Muscle layer of colon (tissue), 2 donors: ENCODE measurements around the gene MAN2A2.
"Not testable (repeated sequence)": the region's sequence is repeated elsewhere in the genome, so short reads cannot be mapped to it uniquely, and the experiment has no call there.

Experiments used
- H3K27ac ChIP-seq: one replicate; pipeline ENCODE4 v1.7.0; 2013; ENCODE audit warnings: low read depth, mild to moderate bottlenecking, low read length, moderate library complexity
- H3K27me3 ChIP-seq, 2 donors: one replicate each; pipeline ENCODE4 v1.7.0; 2013; ENCODE audit warnings: low read length in 2 of 2, mild to moderate bottlenecking in 2 of 2; ENCODE audit not compliant: insufficient read depth in 2 of 2, control insufficient read depth in 1 of 2
- H3K36me3 ChIP-seq: one replicate; pipeline ENCODE4 v1.7.0; 2013; ENCODE audit warnings: mild to moderate bottlenecking, low read length; ENCODE audit not compliant: insufficient read depth
- H3K4me1 ChIP-seq: one replicate; pipeline ENCODE4 v1.7.0; 2013; ENCODE audit warnings: mild to moderate bottlenecking, low read length; ENCODE audit not compliant: insufficient read depth
- H3K4me3 ChIP-seq, 2 donors: one replicate each; pipeline ENCODE4 v1.7.0; 2013; ENCODE audit warnings: low read length in 2 of 2, low read depth in 1 of 2, mild to moderate bottlenecking in 1 of 2, moderate library complexity in 1 of 2
- H3K9ac ChIP-seq: one replicate; pipeline ENCODE4 v1.7.0; 2013; ENCODE audit warnings: low read length
- H3K9me3 ChIP-seq: one replicate; pipeline ENCODE4 v1.7.0; 2013; ENCODE audit warnings: mild to moderate bottlenecking, low read length
- donor health status: abdominal sarcoma.
- donor health status: Adenocarcinoma of cecum.

Gene MAN2A2

DNA sequence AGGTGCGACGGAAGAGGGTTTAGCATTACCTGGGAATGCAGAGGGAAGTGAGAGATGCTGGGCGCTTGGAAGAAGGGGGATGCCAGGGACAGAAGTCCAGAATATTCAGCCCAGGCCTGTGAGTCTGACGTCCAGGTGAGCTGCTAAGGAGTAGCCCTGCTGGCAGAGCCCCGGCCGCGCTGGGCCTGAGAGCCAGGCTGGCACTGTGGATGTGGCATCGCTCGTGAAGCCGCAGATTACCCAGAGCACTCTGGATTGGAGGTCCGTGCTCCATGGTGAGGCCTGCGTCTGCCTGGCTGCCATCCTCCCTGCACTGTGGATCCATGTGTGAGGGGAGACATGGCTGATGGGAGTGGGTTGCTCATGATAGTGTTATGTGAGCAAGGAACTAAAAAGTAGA, 14.5 kb downstream of the MAN2A2 start:
- Histone ChIP-seq H3K27ac (no peak overlapping the region), H3K4me1 (no peaks in the 10 kb centered on the region)

DNA sequence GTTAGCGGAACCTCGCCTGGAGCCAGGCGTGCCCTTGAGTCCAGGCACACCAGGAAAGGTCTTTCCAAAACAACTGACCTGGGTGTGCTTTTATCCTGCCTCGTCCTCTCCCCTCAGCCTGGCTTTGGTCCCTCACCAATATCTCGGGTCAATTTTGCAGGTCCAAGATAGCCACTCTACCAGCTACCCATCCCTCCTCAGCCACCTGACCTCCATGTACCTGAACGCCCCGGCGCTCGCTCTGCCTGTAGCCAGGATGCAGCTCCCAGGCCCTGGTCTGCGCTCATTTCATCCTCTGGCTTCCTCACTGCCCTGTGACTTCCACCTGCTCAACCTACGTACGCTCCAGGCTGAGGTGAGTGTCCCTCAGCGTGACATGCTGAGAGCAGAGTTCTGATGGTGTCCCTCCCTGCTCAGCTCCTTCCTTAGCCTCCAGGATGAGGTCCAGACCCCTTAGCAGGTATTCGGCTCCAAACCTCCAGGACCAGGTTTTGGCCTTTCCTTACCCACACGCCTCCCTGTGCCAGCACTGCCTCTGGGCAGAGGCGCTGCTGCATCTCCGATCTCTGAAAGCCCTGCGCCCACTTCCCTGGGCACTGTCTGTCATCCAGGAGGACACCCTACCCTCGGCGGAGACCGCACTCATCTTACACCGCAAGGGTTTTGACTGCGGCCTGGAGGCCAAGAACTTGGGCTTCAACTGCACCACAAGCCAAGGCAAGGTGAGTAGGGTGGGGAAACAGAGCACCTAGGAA, 15.1 kb downstream of the MAN2A2 start:
- Histone ChIP-seq H3K9ac (no peak overlapping the region), H3K9me3 (no peaks in the 10 kb centered on the region), H3K4me1 (no peaks in the 10 kb centered on the region), H3K27ac (no peak overlapping the region), H3K27me3 (no peaks in the 10 kb centered on the region), H3K36me3 (peaks cover 72% of the 10 kb centered on the region), H3K4me3 (no peak overlapping the region)

More for the DNA sequence above, 14.5 kb downstream of the MAN2A2 start:
- Histone ChIP-seq H3K36me3 (peaks cover 78% of the 10 kb centered on the region), H3K9me3 (no peaks in the 10 kb centered on the region), H3K4me3 (no peak overlapping the region), H3K9ac (no peak overlapping the region), H3K27me3 (no peaks in the 10 kb centered on the region)

DNA sequence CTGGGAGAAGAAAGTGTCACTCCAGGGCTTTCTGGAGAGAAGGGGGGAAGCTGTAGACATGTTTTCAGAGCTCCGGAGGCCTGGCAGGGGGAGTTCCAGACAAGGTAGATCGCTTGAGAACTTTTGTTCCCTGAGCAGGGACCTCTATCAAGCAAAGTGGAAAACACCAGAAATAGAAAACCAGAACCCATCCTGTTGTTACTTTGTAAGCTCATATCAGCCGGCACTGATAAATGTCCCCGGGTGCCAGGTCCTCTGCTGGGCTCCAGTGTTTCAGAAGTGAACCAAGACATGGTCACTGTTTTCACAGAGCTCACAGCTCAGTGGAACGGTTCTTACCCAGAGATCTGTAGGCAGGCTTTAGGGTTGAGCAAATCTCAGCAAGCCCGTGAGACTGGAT, 15.7 kb downstream of the MAN2A2 start:
- no peaks in the 10 kb centered on the region for H3K27me3 ChIP-seq
- no peaks in the 10 kb centered on the region for H3K9me3 ChIP-seq
- no peak overlapping the region for H3K27ac ChIP-seq
- peaks cover 65% of the 10 kb centered on the region for H3K36me3 ChIP-seq
- H3K9ac ChIP-seq = no peak overlapping the region
- H3K4me1 ChIP-seq = no peaks in the 10 kb centered on the region
- no peak overlapping the region for H3K4me3 ChIP-seq

DNA sequence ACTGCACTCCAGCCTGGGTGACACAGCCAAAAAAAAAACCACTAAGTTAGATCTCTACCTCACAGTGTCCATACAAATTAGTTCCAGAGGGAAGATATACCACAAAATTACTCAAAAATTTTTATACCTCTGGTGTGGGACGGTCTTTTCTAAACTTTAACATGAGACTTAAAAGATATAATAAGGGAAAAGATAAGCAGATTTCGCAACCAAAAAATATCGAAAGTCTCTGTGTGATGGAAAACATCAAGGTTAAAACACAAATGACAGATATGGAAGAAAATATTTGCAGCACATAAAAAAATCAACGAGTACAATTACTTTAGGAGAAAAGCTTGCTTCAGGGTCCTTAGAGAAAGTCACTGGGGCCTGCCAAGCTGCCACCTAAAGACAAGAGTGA, 18.8 kb downstream of the MAN2A2 start:
- no peak overlapping the region for H3K9ac ChIP-seq
- H3K9me3 ChIP-seq = no peaks in the 10 kb centered on the region
- H3K4me1 ChIP-seq = no peaks in the 10 kb centered on the region
- H3K4me3 ChIP-seq = no peak overlapping the region
- no peak overlapping the region for H3K27ac ChIP-seq
- no peaks in the 10 kb centered on the region for H3K27me3 ChIP-seq
- peaks cover 40% of the 10 kb centered on the region for H3K36me3 ChIP-seq

DNA sequence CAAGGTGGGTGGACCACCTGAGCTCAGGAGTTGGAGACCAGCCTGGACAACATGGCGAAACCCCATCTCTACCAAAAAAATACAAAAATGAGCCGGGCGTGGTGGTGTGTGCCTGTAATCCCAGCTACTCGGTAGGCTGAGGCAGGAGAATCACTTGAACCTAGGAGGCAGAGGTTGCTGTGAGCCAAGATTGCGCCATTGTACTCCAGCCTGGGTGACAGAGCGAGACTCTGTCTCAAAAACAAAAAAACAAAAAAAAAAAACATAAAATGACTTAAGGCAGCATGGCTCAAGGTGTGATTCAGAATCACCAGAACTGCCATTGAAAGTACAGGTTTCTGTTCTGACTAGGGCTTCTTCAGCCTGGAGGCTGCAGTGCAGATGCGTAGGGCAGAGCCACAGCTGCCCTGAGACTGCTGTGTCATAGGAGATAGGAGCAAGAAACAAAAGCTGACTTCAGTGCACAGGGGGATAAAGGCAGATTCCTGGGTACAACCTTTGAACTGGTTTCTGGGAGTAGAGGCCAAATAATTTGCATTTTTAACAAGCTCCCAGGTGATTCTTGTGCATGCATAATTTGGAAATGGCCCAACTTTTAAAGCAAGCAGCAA, 19.7 kb downstream of the MAN2A2 start:
- H3K4me3 ChIP-seq, H3K27me3 ChIP-seq, H3K27ac ChIP-seq, H3K9ac ChIP-seq, H3K4me1 ChIP-seq, H3K9me3 ChIP-seq: not testable (repeated sequence)
- H3K36me3 ChIP-seq = peaks cover 34% of the 10 kb centered on the region

DNA sequence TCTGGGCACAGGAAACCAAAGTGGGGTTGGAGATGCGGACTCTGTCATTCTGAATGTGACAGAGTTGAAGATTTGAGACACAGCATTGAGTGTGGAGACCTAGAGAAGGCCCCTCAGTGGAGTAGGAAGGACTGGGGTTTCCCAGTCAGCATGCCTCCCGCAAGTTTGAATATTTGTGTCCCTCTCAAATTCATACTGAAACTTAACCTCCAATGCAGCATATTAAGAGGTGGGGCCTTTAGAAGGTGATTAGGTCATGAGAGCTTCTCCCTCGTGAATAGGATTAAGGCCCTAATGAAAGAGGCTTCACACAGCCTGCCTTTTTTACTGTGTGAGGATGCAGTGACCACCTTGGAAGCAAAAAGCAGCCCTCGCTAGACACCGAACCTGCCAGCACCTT, 21.3 kb downstream of the MAN2A2 start:
- H3K4me3 ChIP-seq = no peak overlapping the region
- no peaks in the 10 kb centered on the region for H3K27me3 ChIP-seq
- H3K36me3 ChIP-seq = peaks cover 21% of the 10 kb centered on the region
- H3K9ac ChIP-seq = no peak overlapping the region
- no peaks in the 10 kb centered on the region for H3K9me3 ChIP-seq
- H3K4me1 ChIP-seq = peaks cover 4% of the 10 kb centered on the region
- H3K27ac ChIP-seq = no peak overlapping the region

DNA sequence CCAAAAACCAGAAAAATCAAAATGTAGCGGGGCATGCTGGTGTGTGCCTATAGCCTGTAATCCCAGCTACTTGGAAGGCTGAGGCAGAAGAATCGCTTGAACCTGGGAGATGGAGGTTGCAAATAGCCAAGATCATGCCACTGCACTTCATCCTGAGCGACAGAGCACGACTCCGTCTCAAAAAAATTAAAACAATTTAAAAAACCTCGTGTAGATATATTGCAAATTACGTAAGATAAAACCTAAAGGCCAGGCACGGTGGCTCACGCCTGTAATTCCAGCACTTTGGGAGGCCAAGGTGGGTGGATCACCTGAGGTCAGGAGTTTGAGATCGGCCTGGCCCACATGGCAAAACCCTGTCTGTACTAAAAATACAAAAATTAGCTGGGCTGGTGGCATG, 23.7 kb downstream of the MAN2A2 start:
- H3K9me3 ChIP-seq, H3K9ac ChIP-seq, H3K4me3 ChIP-seq, H3K27ac ChIP-seq, H3K36me3 ChIP-seq, H3K27me3 ChIP-seq: not testable (repeated sequence)
- peaks cover 18% of the 10 kb centered on the region for H3K4me1 ChIP-seq

DNA sequence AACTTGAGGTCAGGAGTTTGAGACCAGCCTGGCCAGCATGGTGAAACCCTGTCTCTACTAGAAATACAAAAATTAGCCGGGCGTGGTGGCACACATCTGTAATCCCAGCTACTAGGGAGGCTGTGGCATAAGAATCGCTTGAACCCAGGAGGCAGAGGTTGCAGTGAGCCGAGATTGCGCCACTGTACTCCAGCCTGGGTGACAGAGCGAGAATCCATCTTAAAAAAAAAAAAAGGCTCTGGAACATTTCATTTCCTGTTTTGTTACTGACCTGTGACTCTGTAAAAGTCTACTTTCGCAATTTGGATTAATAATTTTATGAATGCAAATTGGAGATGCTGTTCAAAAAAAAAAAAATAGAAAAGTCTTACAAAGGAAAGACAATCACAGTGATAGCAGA, 25.0 kb downstream of the MAN2A2 start:
- H3K9ac ChIP-seq, H3K27me3 ChIP-seq, H3K9me3 ChIP-seq, H3K27ac ChIP-seq, H3K36me3 ChIP-seq, H3K4me3 ChIP-seq: not testable (repeated sequence)
- H3K4me1 ChIP-seq = peaks cover 27% of the 10 kb centered on the region

DNA sequence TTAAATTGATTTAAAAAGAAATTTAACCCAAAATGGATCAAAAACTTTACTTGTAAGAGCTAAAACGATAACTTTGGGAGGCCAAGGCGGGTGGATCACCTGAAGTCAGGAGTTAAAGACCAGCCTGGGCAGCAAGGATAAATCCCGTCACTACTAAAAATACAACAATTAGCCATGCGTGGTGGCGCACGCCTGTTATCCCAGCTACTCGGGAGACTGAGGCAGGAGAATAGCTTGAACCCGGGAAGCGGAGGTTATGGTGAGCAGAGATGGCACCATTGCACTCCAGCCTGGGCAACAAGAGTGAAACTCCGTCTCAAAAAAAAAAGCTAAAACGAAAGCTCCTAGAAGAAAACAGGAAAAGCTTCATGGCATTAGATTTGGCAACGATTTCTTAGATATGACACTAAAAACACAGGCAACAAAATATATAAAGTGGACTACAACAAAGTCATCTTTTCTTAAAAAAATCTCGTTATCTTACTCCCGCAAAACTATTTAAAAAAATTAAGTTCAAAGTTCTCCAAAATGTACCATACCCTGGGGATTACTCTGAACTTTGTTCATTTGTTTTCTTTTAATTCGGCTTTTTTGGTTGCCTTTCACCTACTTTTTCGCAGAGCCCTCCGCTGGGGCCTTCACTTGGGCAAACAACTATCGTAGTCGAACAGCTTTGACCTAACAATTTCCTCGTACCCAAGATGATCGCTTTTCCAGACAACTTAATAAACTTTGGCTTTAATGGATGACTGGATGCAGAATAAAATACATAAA, 26.3 kb downstream of the MAN2A2 start:
- Histone ChIP-seq H3K4me1 (peaks cover 35% of the 10 kb centered on the region), H3K27ac (peak overlapping the region; percentile 74), H3K4me3 (peak overlapping the region; percentile 56 to 75), H3K9ac (peak overlapping the region; percentile 76), H3K27me3 (no peaks in the 10 kb centered on the region), H3K36me3 (no peaks in the 10 kb centered on the region), H3K9me3 (no peaks in the 10 kb centered on the region)

DNA sequence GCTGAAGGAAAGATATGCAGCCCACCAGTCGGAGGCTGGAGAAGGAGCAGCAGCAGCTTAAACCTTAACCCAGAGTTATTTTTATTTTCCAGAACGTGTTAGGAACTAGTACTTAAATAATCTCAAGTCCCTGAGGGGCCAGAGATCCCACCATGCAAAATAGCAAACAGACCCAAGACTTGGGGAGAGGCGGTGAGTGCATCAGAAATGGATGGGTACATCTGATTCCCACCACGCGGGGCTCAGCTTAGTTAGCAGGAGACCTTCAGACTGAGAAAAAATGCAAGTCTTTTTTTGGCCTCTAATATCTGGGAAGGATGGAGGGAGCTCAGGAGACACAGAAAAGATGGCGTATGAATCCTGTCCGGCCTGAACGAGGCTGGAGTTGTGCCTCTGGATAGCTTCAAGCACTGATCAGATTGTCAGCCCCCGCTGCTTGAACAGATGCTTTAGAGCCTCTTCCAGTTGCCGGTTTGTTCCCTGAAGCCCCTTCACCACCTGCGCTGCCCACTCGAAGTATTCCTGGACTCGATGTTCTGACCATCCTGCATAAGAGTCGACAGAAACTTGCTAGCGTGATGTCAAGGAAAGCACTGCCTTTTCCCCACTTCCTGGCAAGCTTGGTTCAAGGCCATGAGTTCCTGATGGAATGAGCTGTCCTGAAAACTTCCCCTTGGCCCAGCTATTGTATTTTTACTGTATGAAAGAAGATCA, 27.9 kb downstream of the MAN2A2 start:
- H3K4me3 ChIP-seq = peak overlapping the region in 1 of 2 donors; percentile 75
- H3K9me3 ChIP-seq = no peaks in the 10 kb centered on the region
- H3K9ac ChIP-seq = peak overlapping the region; percentile 76
- H3K36me3 ChIP-seq = no peaks in the 10 kb centered on the region
- no peaks in the 10 kb centered on the region for H3K27me3 ChIP-seq
- peak overlapping the region; percentile 74 for H3K27ac ChIP-seq
- H3K4me1 ChIP-seq = peaks cover 41% of the 10 kb centered on the region

DNA sequence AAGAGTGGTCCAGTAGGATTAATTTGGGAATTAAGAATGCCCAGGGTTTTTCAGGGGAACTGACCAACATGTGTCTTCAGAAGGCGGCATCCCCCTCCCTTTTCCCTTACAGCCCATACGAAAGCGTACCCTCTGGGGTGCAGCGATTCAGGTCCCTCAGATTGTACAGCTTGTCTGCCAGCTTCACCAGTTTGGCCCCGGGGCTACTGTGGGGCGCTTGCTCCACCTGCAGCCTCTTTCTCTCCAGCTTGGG, 28.4 kb downstream of the MAN2A2 start:
- Histone ChIP-seq H3K27ac (peak overlapping the region; percentile 79), H3K4me1 (peaks cover 46% of the 10 kb centered on the region), H3K27me3 (no peaks in the 10 kb centered on the region), H3K9ac (peak overlapping the region; percentile 79), H3K36me3 (no peaks in the 10 kb centered on the region), H3K9me3 (no peaks in the 10 kb centered on the region), H3K4me3 (peak overlapping the region in 1 of 2 donors; percentile 91)
